ENCODE results near the gene CASKIN1. TPM values are rescaled to one million over a fixed set of nuclear protein-coding genes. Genes with fewer than 3 reads are reported as not detected.

CASKIN1 gene
- total and polyA plus RNA-seq, 2 experiments from 2014 or later = 1.0 to 6.2 TPM

- TF ChIP-seq, protein P1, sequence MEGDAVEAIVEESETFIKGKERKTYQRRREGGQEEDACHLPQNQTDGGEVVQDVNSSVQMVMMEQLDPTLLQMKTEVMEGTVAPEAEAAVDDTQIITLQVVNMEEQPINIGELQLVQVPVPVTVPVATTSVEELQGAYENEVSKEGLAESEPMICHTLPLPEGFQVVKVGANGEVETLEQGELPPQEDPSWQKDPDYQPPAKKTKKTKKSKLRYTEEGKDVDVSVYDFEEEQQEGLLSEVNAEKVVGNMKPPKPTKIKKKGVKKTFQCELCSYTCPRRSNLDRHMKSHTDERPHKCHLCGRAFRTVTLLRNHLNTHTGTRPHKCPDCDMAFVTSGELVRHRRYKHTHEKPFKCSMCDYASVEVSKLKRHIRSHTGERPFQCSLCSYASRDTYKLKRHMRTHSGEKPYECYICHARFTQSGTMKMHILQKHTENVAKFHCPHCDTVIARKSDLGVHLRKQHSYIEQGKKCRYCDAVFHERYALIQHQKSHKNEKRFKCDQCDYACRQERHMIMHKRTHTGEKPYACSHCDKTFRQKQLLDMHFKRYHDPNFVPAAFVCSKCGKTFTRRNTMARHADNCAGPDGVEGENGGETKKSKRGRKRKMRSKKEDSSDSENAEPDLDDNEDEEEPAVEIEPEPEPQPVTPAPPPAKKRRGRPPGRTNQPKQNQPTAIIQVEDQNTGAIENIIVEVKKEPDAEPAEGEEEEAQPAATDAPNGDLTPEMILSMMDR (conservative IDR thresholded peaks at IDR 0.05; ENCODE audit: low read depth in 2 of 2) = no peak
- TF ChIP-seq, protein P2, sequence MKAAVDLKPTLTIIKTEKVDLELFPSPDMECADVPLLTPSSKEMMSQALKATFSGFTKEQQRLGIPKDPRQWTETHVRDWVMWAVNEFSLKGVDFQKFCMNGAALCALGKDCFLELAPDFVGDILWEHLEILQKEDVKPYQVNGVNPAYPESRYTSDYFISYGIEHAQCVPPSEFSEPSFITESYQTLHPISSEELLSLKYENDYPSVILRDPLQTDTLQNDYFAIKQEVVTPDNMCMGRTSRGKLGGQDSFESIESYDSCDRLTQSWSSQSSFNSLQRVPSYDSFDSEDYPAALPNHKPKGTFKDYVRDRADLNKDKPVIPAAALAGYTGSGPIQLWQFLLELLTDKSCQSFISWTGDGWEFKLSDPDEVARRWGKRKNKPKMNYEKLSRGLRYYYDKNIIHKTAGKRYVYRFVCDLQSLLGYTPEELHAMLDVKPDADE (IDR thresholded peaks at IDR 0.05) = no peak
- no peak for TF ChIP-seq REST (IDR thresholded peaks at IDR 0.05; ENCODE audit: unreplicated experiment)
Measured at GRCh38 chr16:2186505-2186904, 9.9 kb downstream of the CASKIN1 start (continued).

DNA sequence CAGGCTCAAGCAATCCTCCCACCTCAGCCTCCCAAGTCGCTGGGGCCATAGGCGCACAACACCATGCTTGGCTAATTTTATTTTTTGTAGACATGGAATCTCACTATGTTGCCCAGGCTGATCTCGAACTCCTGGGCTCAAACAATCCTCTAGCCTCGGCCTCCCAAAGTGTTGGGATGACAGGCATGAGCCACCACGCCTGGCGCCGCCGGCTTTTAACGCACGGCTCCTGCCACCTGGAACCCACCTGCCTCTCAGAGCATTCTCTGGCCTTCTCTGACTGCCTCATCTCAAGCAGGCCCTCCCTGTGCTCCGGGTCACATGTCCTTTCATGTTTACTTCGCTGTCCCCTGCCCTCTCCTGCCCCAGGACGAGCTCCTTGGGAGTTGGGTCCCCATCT is 10.3 kb downstream of the CASKIN1 start:
- peaks cover 15% of the 10 kb centered on the region for H3K27me3 Mint-ChIP-seq (ENCODE audit: insufficient read depth, low read depth, poor library complexity)
- peaks cover 6% of the 10 kb centered on the region for H3K4me1 Mint-ChIP-seq
- no peaks in the 10 kb centered on the region for H3K36me3 ChIP-seq (ENCODE audit: insufficient read depth)
- H4K20me1 ChIP-seq (replicated peaks; ENCODE audit: insufficient read depth) = no peaks in the 10 kb centered on the region
- H3K27ac ChIP-seq (ENCODE audit: low read depth) = no peak overlapping the region
- H3K27me3 ChIP-seq (ENCODE audit: insufficient read depth) = no peaks in the 10 kb centered on the region
- no peaks in the 10 kb centered on the region for H3K4me1 ChIP-seq (ENCODE audit: insufficient read depth)
- no peaks in the 10 kb centered on the region; the same call in 2 of the 3 replicates for H3K36me3 Mint-ChIP-seq (ENCODE audit: low read depth)
- no peak overlapping the region for H3K4me2 ChIP-seq
- H3K9me2 ChIP-seq (ENCODE audit: insufficient read depth) = no peaks in the 10 kb centered on the region
- DNase-seq (ENCODE audit: low spot score) = no peak
- no peak overlapping the region for H2AFZ ChIP-seq
- H3K9me3 Mint-ChIP-seq = no peaks in the 10 kb centered on the region
- no peak overlapping the region for H3K27ac Mint-ChIP-seq
- no peaks in the 10 kb centered on the region for H3K79me2 ChIP-seq (replicated peaks; ENCODE audit: insufficient read depth)
- no peaks in the 10 kb centered on the region for H3F3A ChIP-seq (replicated peaks; ENCODE audit: low read depth)
- no peak for ATAC-seq
- H3K4me3 Mint-ChIP-seq = no peak overlapping the region; the same call in 2 of the 3 replicates
- H3K4me3 ChIP-seq = no peak overlapping the region
- TF ChIP-seq, protein P2 (IDR thresholded peaks at IDR 0.05) = no peak
- TF ChIP-seq ZNF462 (CRISPR knock-in tag; IDR thresholded peaks at IDR 0.05) (no peak), CREB1 (CRISPR knock-in tag; IDR thresholded peaks at IDR 0.05; ENCODE audit: low read depth) (no peak), REST (IDR thresholded peaks at IDR 0.05; ENCODE audit: unreplicated experiment) (no peak), ZNF114 (CRISPR knock-in tag; IDR thresholded peaks at IDR 0.05) (no peak)

Measured in GM23338 (cell line).